SW 1271 (cell line): Measurements from ENCODE around the gene MPV17L2.
A peak's percentile ranks its signal among the peaks of the same experiment; 100 is the strongest.

Source experiments
- DNase-seq, 2 experiments: peaks; one replicate each; lab custom pipeline; 2025; lab: John Stamatoyannopoulos, UW

The MPV17L2 gene

DNA sequence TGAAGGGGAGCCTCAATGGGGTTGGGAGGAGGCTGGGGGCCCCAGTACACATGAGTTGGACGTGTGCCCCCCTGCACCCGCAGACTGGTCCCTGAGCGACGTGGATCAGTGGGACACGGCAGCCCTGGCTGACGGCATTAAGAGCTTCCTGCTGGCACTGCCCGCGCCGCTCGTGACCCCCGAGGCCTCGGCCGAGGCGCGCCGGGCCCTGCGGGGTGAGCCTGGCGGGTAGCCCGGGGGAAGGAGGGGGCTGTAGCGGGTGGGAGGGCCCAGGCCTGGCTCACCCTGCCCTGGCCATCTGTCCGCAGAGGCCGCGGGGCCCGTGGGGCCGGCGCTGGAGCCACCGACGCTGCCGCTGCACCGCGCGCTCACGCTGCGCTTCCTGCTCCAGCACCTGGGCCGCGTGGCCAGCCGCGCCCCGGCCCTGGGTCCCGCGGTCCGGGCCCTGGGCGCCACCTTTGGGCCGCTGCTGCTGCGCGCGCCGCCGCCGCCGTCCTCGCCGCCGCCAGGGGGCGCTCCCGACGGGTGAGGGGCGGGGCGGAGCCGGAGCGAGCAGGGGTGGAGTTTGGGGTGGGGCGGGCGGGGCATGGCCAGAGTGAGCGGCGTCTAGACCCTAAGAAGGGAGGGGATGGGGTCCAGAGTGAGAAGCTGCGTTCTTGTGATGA, 31.9 kb upstream of the MPV17L2 start:
- DNase-seq: peak in 1 of 2 experiments; percentile 38

DNA sequence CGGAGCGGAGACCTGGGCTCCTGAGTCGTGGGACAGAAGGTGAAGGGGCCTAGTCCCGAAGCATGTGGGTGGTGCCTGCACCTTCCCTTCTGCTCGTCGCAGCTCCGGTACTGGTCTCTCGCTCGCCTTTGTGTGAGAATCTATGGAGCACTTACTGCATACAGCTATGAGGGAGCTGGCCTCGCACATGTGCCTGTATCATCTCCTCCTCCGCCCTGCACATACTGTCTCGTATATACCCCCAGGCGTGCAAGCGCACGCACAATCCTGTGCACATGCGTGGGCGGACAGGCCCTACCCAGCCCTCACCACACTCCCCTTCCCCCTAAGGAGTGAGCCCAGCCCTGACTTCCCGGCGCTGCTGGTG, 31.4 kb upstream of the MPV17L2 start:
- DNase-seq: no peak

GRCh38 chr19:18164072-18164471, 28.9 kb upstream of the MPV17L2 start:
- no peak for DNase-seq

DNA sequence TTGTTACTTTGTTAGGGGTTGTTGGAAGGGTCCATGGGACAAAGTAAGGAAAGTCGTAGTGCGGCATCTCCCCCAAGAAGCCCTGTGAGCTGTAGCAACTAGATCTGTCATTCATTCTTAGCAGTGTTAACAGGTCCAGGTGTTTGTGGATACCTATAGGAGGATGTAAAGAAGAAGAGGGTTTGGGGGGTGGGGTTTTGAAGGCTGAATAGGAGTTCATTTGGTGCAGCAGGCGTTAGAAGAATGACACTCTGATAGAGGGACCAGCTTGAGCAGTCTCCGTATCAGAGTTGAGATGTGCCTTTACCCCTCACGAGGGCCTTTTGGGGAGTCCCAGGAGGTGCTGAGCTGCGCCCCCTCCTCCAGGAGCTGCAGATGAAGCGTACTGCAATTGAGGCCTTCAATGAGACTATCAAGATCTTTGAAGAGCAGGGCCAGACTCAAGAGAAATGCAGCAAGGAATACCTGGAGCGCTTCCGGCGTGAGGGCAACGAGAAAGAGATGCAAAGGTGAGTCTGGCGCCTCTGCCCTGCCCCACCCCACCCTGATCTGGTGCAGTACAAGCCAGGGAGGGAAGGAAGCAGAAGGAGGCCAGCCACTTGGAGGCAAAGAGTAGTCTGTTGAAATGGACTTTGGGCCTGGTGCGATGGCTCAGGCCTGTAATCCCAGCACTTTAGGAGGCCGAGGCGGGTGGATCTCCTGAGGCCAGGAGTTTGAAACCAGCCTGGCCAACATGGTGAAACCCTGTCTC, 27.0 kb upstream of the MPV17L2 start:
- no peak for DNase-seq

DNA sequence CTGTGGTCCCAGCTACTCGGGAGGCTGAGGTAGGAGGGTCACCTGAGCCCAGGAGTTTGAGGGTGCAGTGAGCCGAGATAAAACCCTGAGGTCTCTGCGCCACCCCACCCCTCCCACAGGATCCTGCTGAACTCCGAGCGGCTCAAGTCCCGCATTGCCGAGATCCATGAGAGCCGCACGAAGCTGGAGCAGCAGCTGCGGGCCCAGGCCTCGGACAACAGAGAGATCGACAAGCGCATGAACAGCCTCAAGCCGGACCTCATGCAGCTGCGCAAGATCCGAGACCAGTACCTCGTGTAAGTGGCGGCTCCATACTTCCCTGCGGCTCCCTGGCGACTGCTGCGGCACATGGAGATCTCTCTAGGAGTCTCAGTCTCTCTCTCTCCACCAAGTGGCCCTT, 26.0 kb upstream of the MPV17L2 start:
- no peak for DNase-seq

DNA sequence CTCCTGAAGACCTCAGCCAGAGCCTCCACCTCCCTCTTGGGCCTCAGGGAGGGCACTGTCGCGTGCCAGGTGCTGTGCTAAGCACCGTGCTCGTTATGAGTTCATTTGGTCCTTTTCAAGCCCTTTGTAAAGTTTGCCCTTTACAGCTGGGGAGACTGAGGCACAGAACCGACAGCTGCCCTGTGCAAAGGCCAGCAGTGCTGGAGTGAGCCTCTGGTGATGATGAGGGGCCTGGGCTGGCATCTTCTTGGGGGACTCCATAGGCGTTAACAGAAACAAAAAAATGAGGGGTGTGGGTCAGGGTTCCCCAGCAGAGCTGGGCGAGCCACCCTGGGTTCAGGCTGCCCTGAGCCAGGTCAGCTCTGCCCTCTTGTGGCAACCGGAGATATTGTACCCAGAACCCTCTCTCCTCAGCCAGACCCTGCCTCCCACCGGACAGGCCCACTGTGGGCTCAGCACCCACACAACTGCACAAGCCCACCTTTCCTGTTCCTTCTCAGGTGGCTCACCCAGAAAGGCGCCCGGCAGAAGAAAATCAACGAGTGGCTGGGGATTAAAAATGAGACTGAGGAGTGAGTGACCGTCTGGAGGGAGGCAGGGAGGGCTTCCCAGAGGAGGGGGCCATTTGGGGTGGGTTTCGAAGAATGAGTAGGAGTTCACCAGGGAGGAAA, 24.9 kb upstream of the MPV17L2 start:
- peak in 1 of 2 experiments; percentile 37 for DNase-seq

- DNase-seq: no peak
Measured at GRCh38 chr19:18168673-18169381, 24.2 kb upstream of the MPV17L2 start.

GRCh38 chr19:18170714-18171255, 22.2 kb upstream of the MPV17L2 start:
- no peak for DNase-seq

DNA sequence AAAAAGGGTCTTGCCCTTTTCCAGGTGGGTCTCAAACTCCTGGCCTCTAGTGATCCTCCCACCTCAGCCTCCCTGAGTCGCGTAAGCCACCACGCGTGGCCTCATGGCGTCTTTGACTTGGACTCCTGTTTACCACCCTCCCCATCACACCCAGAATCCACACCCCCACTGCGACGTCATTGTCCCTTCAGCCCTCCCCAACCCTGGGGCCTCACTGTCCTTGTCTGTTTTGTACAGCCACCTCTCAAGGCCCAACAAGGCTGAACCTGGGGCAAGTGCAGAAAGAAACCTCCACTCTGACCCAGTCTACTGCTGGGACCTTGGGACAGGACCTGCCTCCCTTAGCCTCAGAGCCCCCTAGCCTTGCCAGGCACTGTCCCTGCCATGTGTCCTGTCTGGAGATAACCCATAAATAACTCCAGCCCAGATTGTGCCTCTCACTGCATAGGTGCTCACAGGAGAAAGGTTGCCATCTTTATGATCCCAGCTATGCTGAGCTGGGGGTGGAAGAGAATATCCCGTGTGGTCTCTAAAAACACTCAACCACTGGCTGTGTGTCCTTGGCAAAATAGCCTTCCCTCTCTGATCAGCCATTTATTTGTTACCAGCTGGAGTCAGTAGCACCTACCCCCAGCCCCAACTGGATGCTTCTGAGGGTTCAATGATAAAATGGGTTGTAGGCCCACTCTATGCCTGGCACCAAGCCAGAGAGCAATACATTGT, 21.3 kb upstream of the MPV17L2 start:
- no peak for DNase-seq

DNA sequence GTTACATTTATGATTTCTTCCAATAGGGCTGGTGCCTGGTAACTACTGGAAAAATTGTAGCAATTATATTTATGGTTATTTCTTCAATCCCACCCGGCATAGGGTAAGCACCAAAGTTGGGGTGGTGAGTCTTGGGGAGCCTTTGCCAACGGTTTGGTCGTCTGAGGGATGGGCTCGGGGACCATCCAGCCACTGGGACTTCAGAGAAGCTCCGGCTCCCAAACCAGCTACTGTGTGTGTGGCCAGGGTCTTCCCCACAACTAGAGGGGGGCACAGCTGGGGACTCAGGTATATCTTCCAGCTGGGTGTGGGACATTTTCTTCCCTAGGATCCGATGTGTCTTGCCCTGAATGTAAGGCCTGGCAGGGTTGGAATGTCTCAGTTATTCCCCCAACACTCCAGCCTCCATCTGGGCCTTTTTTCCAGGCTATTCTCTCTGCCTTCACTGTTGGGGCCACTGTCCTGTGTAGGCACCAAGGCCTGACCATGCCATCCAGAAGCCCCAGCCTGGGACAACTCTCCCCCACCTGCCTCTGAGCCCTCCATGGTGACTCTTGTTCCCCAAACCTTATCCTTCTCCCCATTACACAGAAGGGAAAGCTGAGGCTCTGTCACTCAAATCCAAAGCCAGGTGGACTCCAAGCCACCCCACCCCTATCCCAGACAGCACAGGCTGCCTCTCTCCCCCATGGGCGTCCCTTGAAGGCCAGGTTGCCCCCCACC, 20.5 kb upstream of the MPV17L2 start:
- DNase-seq: no peak

- no peak for DNase-seq
Measured at GRCh38 chr19:18173054-18173571, 19.9 kb upstream of the MPV17L2 start.

- DNase-seq: peak in 1 of 2 experiments; percentile 53
Measured at GRCh38 chr19:18173572-18174288, 19.3 kb upstream of the MPV17L2 start, which contains the start of gene IFI30. Gene IFI30, plus strand, starts transcription at chr19:18173813. Its CDS starts 29 bp downstream, at chr19:18173842.

DNA sequence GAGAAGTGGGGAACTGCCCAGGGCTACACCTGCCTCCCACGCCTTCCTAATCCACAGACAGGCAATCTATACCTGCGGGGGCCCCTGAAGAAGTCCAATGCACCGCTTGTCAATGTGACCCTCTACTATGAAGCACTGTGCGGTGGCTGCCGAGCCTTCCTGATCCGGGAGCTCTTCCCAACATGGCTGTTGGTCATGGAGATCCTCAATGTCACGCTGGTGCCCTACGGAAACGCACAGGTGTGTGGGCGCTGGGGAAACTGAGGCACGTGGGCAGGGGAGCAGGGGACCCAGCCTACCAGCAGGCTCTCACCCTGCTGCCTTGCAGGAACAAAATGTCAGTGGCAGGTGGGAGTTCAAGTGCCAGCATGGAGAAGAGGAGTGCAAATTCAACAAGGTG, 18.0 kb upstream of the MPV17L2 start:
- DNase-seq: no peak

- no peak for DNase-seq
Measured at GRCh38 chr19:18176367-18177310, 16.4 kb upstream of the MPV17L2 start.

- DNase-seq: no peak
Measured at GRCh38 chr19:18179957-18180356, 13.1 kb upstream of the MPV17L2 start.

DNA sequence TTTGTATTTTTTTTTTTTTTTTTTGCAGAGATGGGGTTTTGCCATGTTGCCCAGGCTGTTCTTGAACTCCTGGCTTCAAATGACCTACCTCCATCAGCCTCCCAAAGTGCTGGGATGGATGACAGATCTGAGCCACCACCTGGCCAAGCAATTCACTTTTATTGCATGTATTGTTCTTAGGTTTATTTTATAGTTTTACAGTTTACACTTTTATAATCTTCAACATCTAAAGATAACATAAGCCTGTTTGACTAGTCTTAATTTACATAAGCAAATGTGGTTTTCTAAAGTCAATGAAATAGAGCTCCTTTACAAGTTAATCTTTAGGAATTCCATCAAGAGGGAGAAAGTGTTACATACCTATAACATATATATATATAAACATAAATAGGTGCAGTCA, 9.5 kb upstream of the MPV17L2 start:
- DNase-seq: no peak

DNA sequence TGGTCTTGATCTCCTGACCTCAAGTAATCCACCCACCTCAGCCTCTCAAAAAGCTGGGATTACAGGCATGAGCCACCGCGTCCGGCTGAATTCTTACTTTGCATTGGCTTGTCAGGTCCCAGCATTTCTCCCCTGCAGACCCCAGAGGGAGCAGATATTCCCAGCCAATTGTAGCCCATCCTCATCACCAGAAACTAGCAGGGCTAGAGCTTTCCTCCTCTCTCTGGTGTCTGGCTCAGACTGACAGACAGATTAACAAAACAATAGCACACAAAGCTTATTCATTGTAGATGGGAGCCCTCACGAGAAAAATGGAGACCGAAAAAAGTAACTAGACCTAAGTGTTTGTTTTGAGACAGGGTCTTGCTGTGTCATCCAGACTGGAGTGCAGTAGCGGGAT, 7.5 kb upstream of the MPV17L2 start:
- DNase-seq: no peak

DNA sequence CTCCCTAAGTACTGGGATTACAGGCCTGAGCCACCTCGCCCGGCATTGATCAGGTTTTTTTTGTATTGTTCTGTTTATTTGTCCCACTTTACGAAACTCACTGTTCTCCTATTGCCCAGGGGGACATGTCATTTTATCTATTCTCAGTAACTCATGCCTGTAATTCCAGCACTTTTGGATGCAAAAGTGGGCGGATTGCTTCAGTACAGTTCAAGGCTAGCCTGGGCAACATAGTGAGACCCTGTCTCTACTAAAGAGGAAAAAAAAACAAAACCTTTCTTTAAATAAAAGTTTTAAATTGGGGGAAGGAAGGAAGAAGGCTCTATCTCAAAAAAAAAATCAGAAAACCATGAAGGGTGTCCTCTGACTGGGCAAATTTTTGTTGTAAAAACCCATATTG, 2.7 kb upstream of the MPV17L2 start:
- no peak for DNase-seq

- DNase-seq: no peak
Measured at GRCh38 chr19:18191640-18192062, 1.4 kb upstream of the MPV17L2 start.
